IMR-90 (cell line): ENCODE measurements around the gene KLHL40. TPM values are rescaled to one million over a fixed set of nuclear protein-coding genes. Genes with fewer than 3 reads are reported as not detected.

Experiments used
- ATAC-seq: fragments of 200-7000 bp; cut with Tn5 transposase; 2 replicates; pipeline ENCODE4 v1.9.1; 2020; ENCODE audit warnings: low read depth, mild to moderate bottlenecking, moderate library complexity
- BruUV-seq: library from RNA; stranded (reverse); fragments of 400-500 nt; replicated peaks from 2 replicates; lab custom pipeline; 2021; lab: Mats Ljungman, UMichigan
- CTCF ChIA-PET: fragments of 300-600 bp; formaldehyde crosslinking; extraction: SDS; loops from one replicate; lab custom pipeline; 2021; ENCODE audit warnings: antibody characterized with exemption; lab: Yijun Ruan, JAX
- POLR2A ChIA-PET: fragments of 300-600 bp; sonication (Branson Sonifier 250); formaldehyde crosslinking; loops from one replicate; lab custom pipeline; 2022; ENCODE audit warnings: antibody characterized with exemption; ENCODE audit not compliant: unreplicated experiment; lab: Charles Lee
- DNase-seq: peaks from one replicate; pipeline ENCODE4 v3.0.0; 2013
- H2AFZ ChIP-seq: replicated peaks from 2 replicates; pipeline ENCODE3; 2013; ENCODE audit warnings: low read length, mild to moderate bottlenecking; ENCODE audit not compliant: poor library complexity
- H2AK5ac ChIP-seq: 2 replicates; pipeline ENCODE4 v1.6.1; 2013; ENCODE audit warnings: low read depth, low read length, inconsistent platforms
- H2AK9ac ChIP-seq: replicated peaks from 2 replicates; pipeline ENCODE3; 2013; ENCODE audit warnings: mild to moderate bottlenecking, low read depth, low read length, moderate library complexity; ENCODE audit not compliant: poor library complexity
- H2BK120ac ChIP-seq: 2 replicates; pipeline ENCODE4 v1.6.1; 2013; ENCODE audit warnings: low read depth, low read length, inconsistent platforms
- H2BK15ac ChIP-seq: 3 replicates; pipeline ENCODE4 v1.6.1; 2013; ENCODE audit warnings: low read depth, low read length, inconsistent platforms
- H2BK20ac ChIP-seq: 2 replicates; pipeline ENCODE4 v1.6.1; 2013; ENCODE audit warnings: low read depth, mild to moderate bottlenecking, inconsistent platforms, low read length, moderate library complexity
- H2BK5ac ChIP-seq: 2 replicates; pipeline ENCODE4 v1.6.1; 2013; ENCODE audit warnings: mild to moderate bottlenecking, low read depth, low read length, inconsistent platforms; ENCODE audit not compliant: poor library complexity, severe bottlenecking
- H3K14ac ChIP-seq: replicated peaks from 2 replicates; pipeline ENCODE4 v1.6.1; 2013; ENCODE audit warnings: low read depth, low read length, inconsistent platforms
- H3K18ac ChIP-seq: 2 replicates; pipeline ENCODE4 v1.6.1; 2013; ENCODE audit warnings: low read depth, low read length, control low read depth
- H3K23ac ChIP-seq: 2 replicates; pipeline ENCODE4 v1.6.1; 2013; ENCODE audit warnings: low read depth, low read length, inconsistent platforms
- H3K27ac ChIP-seq: 2 replicates; pipeline ENCODE4 v1.5.1; 2013; ENCODE audit warnings: mild to moderate bottlenecking, control low read depth, low read length; ENCODE audit not compliant: insufficient read depth
- H3K27me3 ChIP-seq: 2 replicates; pipeline ENCODE4 v1.6.1; 2013; ENCODE audit warnings: low read length; ENCODE audit not compliant: control insufficient read depth, insufficient read depth
- H3K36me3 ChIP-seq: 2 replicates; pipeline ENCODE4 v1.6.1; 2013; ENCODE audit warnings: low read length, mixed read lengths; ENCODE audit not compliant: control insufficient read depth, insufficient read depth
- H3K4ac ChIP-seq: 2 replicates; pipeline ENCODE4 v1.6.1; 2013; ENCODE audit warnings: low read depth, low read length, inconsistent platforms
- H3K4me1 ChIP-seq: 2 replicates; pipeline ENCODE4 v1.6.1; 2013; ENCODE audit warnings: low read length, mixed read lengths; ENCODE audit not compliant: control insufficient read depth, insufficient read depth
- H3K4me2 ChIP-seq: 2 replicates; pipeline ENCODE4 v1.6.1; 2013; ENCODE audit warnings: low read depth, mild to moderate bottlenecking, control low read depth, low read length, moderate library complexity
- H3K4me3 ChIP-seq: 2 replicates; pipeline ENCODE4 v1.5.1; 2013; ENCODE audit warnings: low read depth, mild to moderate bottlenecking, control low read depth, low read length, moderate library complexity; ENCODE audit not compliant: insufficient read depth
- H3K56ac ChIP-seq: 2 replicates; pipeline ENCODE4 v1.6.1; 2013; ENCODE audit warnings: low read length, inconsistent platforms; ENCODE audit not compliant: insufficient read depth; ENCODE audit errors: extremely low read depth
- H3K79me1 ChIP-seq, 2 experiments: 2 replicates each; pipeline ENCODE4 v1.6.1; 2013; ENCODE audit warnings: low read length in 2 of 2, inconsistent platforms in 1 of 2, low read depth in 1 of 2
- H3K9ac ChIP-seq: 2 replicates; pipeline ENCODE4 v1.6.1; 2013; ENCODE audit warnings: low read depth, low read length, control low read depth
- H3K9me1 ChIP-seq: 2 replicates; pipeline ENCODE4 v1.6.1; 2013; ENCODE audit warnings: low read length, inconsistent platforms; ENCODE audit not compliant: insufficient read depth
- H3K9me3 ChIP-seq: 2 replicates; pipeline ENCODE4 v1.6.1; 2013; ENCODE audit warnings: low read length; ENCODE audit not compliant: control insufficient read depth, insufficient read depth
- H4K20me1 ChIP-seq: 2 replicates; pipeline ENCODE4 v1.6.1; 2013; ENCODE audit warnings: low read length, inconsistent platforms; ENCODE audit not compliant: insufficient read depth
- H4K5ac ChIP-seq: 2 replicates; pipeline ENCODE4 v1.6.1; 2013; ENCODE audit warnings: mild to moderate bottlenecking, low read depth, low read length, control low read depth
- H4K8ac ChIP-seq, 2 experiments: 2 replicates each; pipeline ENCODE4 v1.6.1; 2013; ENCODE audit warnings: low read depth in 2 of 2, low read length in 2 of 2, control low read depth in 1 of 2, inconsistent platforms in 1 of 2
- H4K91ac ChIP-seq: 2 replicates; pipeline ENCODE4 v1.6.1; 2013; ENCODE audit warnings: low read depth, low read length, inconsistent platforms; ENCODE audit not compliant: insufficient read depth
- CHD1 ChIP-seq: IDR thresholded peaks from 2 replicates; pipeline ENCODE4 v1.6.1; 2012; ENCODE audit warnings: low read depth, low read length, improper control_type of control experiment
- FOS ChIP-seq: fragments of 150-350 bp; IDR thresholded peaks from 2 replicates; pipeline ENCODE4 v1.6.1; 2016; ENCODE audit warnings: low read depth, low read length
- MAFK ChIP-seq: IDR thresholded peaks from 2 replicates; pipeline ENCODE4 v1.6.1; 2012; ENCODE audit warnings: low read depth, low read length, improper control_type of control experiment
- NFE2L2 ChIP-seq: fragments of 150-350 bp; IDR thresholded peaks from 2 replicates; pipeline ENCODE4 v1.6.1; 2016; ENCODE audit warnings: low read depth, mild to moderate bottlenecking, low read length
- RAD21 ChIP-seq: IDR thresholded peaks from 2 replicates; pipeline ENCODE4 v1.6.1; 2012; ENCODE audit warnings: low read length, improper control_type of control experiment
- RCOR1 ChIP-seq: IDR thresholded peaks from 2 replicates; pipeline ENCODE4 v1.6.1; 2012; ENCODE audit warnings: mild to moderate bottlenecking, low read length, improper control_type of control experiment; ENCODE audit not compliant: insufficient replicate concordance
- RFX5 ChIP-seq: IDR thresholded peaks from 2 replicates; pipeline ENCODE4 v1.8.0; 2012; ENCODE audit warnings: low read depth, mild to moderate bottlenecking, low read length, moderate library complexity
- WGBS, 2 experiments: methylation state at CpG; one replicate each; pipeline versions ENCODE4 v1.1.5 to v1.1.7; 2013; ENCODE audit warnings: missing lambda C conversion rate in 2 of 2; ENCODE audit not compliant: insufficient read length in 1 of 2; ENCODE audit errors: extremely low coverage in 2 of 2; 5-methylcytosine and 5-hydroxymethylcytosine counted together
- dilution Hi-C: fragments of 300-500 bp; cut with HindIII; formaldehyde crosslinking; loops from one replicate; pipeline ENCODE4 v1.14.3; 2018; ENCODE audit warnings: low sequenced_read_pairs; ENCODE audit not compliant: unreplicated experiment
- in situ Hi-C: fragments of 300-500 bp; cut with MboI; formaldehyde crosslinking; loops from 3 replicates; pipeline ENCODE4 v1.14.3; 2019; ENCODE audit warnings: low sequenced_read_pairs, inconsistent platforms, mixed read lengths
- intact Hi-C: fragments of 100-400 bp; cut with micrococcal nuclease; formaldehyde crosslinking; loops from 2 replicates; pipeline ENCODE4 v1.10.0; 2022
- polyA plus RNA-seq, 3 experiments: library from polyadenylated mRNA; depleted of rRNA; stranded (reverse); fragments of >200 nt; gene quantifications; 2 replicates each; pipeline ENCODE4 v1.2.3, GENCODE V29; 2012; ENCODE audit warnings: low replicate concordance in 1 of 3
- total RNA-seq: library from RNA; depleted of rRNA; stranded (reverse); fragments of >200 nt; gene quantifications from 2 replicates; pipeline ENCODE4 v1.2.3, GENCODE V29; 2012

Gene KLHL40
- total and polyA plus RNA-seq, 2 of the 4 experiments (the other 2 are of a cell fraction), result not detected

DNA sequence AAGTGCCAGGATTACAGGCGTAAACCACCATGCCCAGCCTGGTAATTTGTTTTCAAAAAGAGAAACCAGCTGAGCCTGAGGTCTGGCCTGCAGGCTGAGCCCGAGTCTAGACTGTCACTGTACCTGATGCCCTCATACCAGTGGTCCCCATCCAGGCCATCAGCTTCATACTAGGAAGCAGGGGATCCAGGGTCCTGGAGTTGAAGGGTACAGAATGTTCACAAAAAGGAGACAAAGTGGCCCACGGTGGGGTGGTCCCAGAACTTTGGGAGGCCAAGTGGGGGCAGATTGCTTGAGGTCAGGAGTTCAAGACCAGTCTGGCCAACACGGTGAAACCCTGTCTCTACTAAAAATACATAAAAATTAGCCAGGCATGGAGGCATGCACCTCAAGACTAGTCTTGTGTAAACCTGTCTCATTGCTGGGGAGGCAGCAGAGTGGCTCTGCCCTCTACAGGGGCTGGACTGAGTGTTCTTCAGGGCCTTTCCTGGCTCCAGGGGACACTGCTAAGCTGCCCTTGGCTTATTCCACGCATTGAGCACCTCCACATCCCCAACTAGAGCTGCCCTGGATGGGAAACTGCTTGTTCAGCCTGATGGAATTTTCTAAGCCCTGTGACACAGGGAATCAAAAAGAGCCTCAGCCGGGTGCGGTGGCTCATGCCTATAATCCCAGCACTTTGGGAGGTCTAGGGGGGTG lies 25.1 kb downstream of the KLHL40 start:
- H3K56ac ChIP-seq, result no peak overlapping the region
- H3K9me3 ChIP-seq, result no peaks in the 10 kb centered on the region
- H2BK5ac ChIP-seq, result no peak overlapping the region
- no peaks in the 10 kb centered on the region for H3K4me1 ChIP-seq
- no peak overlapping the region for H3K9ac ChIP-seq
- ATAC-seq, result no peak
- ChIA-PET POLR2A (no interaction called here), CTCF (no interaction called here)
- dilution Hi-C loops (no loop called here), intact Hi-C loops (no loop called here), in situ Hi-C loops (no loop called here)
- H3K9me1 ChIP-seq, result no peaks in the 10 kb centered on the region; the same call in 1 of the 2 replicates
- no peak overlapping the region for H3K18ac ChIP-seq
- H3K14ac ChIP-seq, result no peak overlapping the region
- TF ChIP-seq RAD21, result no peak
- no peak for TF ChIP-seq NFE2L2
- no peak for TF ChIP-seq FOS
- no peak for TF ChIP-seq CHD1
- TF ChIP-seq RFX5, result no peak
- TF ChIP-seq RCOR1, result no peak
- no peak for TF ChIP-seq MAFK
- no peak overlapping the region for H2BK120ac ChIP-seq
- no peak overlapping the region; the same call in 1 of the 2 replicates for H3K23ac ChIP-seq
- no peak overlapping the region for H2BK20ac ChIP-seq
- no peak overlapping the region for H3K27ac ChIP-seq
- H3K4me2 ChIP-seq, result no peak overlapping the region
- H3K27me3 ChIP-seq, result peaks cover 69% of the 10 kb centered on the region
- H4K20me1 ChIP-seq, result no peaks in the 10 kb centered on the region; the same call in 1 of the 2 replicates
- H4K8ac ChIP-seq, result no peak overlapping the region
- no TSS peak for BruUV-seq
- H2AK9ac ChIP-seq, result no peak overlapping the region
- H3K36me3 ChIP-seq, result no peaks in the 10 kb centered on the region
- no peak overlapping the region for H2AK5ac ChIP-seq
- no peaks in the 10 kb centered on the region for H3K79me1 ChIP-seq
- no peak for DNase-seq
- 67% methylated on average over 1 of the region's 7 CpGs; no CpG with 5 or more reads in 1 of the 2 experiments for WGBS, 2 experiments
- H4K5ac ChIP-seq, result no peak overlapping the region
- no peak overlapping the region for H2AFZ ChIP-seq
- no peak overlapping the region for H3K4ac ChIP-seq
- H2BK15ac ChIP-seq, result no peak overlapping the region
- H3K4me3 ChIP-seq, result no peak overlapping the region
- no peak overlapping the region for H4K91ac ChIP-seq
